CD4-positive, alpha-beta T cell treated with Interleukin-15 for 1 hour (primary cell): ENCODE measurements around the gene SPEN.
A peak's percentile ranks its signal among the peaks of the same experiment; 100 is the strongest.
"Not testable (repeated sequence)": the region's sequence is repeated elsewhere in the genome, so short reads cannot be mapped to it uniquely, and the experiment has no call there.

Experiments used
- DNase-seq: peaks from one replicate; pipeline ENCODE4 v3.0.0-alpha.2; 2020

Gene SPEN, protein sequence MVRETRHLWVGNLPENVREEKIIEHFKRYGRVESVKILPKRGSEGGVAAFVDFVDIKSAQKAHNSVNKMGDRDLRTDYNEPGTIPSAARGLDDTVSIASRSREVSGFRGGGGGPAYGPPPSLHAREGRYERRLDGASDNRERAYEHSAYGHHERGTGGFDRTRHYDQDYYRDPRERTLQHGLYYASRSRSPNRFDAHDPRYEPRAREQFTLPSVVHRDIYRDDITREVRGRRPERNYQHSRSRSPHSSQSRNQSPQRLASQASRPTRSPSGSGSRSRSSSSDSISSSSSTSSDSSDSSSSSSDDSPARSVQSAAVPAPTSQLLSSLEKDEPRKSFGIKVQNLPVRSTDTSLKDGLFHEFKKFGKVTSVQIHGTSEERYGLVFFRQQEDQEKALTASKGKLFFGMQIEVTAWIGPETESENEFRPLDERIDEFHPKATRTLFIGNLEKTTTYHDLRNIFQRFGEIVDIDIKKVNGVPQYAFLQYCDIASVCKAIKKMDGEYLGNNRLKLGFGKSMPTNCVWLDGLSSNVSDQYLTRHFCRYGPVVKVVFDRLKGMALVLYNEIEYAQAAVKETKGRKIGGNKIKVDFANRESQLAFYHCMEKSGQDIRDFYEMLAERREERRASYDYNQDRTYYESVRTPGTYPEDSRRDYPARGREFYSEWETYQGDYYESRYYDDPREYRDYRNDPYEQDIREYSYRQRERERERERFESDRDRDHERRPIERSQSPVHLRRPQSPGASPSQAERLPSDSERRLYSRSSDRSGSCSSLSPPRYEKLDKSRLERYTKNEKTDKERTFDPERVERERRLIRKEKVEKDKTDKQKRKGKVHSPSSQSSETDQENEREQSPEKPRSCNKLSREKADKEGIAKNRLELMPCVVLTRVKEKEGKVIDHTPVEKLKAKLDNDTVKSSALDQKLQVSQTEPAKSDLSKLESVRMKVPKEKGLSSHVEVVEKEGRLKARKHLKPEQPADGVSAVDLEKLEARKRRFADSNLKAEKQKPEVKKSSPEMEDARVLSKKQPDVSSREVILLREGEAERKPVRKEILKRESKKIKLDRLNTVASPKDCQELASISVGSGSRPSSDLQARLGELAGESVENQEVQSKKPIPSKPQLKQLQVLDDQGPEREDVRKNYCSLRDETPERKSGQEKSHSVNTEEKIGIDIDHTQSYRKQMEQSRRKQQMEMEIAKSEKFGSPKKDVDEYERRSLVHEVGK (N-terminal part only)

GRCh38 chr1:15847100-15847892 lies at the start of gene SPEN:
TSS of gene SPEN (plus strand) at chr1:15847707. CDS start at chr1:15848068, 361 bp downstream.
- peak; percentile 99 for DNase-seq

DNA sequence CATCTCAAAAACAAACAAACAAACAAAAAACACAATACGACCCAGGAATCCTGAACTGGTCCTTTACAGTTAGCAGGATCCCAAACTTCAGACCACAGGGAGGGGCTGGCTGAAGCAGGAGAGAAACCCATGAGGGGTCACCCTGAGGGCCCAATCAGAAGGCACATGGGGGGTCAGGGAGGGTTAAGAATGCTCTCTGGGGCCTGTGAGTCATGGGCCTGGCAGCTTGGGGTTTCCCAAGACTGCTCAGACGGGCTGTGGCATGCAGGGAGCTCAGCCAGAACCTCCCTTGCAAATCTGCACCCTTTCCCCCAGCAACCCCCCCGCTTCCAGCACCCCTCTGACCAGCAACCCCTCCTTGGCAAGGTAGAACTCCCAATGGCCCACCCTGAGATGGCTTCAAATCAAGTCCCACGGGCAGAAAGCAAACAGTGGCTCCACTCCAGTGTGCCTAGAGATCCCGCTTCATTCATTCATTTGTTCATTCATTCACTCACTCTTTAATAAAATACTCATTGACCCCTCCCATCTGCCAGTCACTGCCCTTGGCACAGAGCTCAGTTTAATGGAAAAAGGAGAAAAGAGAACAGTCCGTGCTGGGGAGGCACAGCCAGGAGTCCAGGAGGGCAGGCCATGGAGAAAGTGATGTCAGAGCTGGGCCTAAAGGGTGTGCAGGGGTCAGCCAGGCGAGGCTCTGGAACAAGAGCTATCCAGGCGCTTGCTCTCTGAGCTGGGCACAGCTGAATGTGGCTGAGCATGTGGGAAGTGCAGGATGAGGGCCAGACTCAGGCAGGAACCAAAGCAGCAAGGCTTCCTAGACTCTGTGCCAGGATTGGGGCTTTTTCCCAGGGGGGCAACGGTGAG lies 48.3 kb upstream of the SPEN start:
- DNase-seq, result no peak

GRCh38 chr1:15799928-15800835 lies 47.3 kb upstream of the SPEN start:
- no peak for DNase-seq

GRCh38 chr1:15802234-15802965 lies 45.1 kb upstream of the SPEN start:
- no peak for DNase-seq

DNA sequence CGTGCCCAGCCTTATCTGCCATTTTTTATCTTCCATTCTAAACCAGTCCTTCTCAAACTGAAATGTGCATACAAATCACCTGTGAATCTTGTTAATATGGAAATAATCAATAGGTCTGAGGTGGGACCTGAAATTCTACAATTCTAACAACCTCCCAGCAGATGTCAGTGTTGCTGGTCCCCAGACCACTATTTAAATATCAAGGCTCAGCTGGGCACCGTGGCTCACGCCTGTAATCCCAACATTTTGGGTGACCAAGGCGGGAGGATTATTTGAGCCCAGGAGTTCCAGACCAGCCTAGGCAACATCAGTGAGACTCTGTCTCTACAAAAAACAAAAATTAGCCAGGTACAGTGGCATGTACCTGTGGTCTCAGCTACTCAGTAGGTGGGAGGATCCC lies 44.1 kb upstream of the SPEN start:
- no peak for DNase-seq

DNA sequence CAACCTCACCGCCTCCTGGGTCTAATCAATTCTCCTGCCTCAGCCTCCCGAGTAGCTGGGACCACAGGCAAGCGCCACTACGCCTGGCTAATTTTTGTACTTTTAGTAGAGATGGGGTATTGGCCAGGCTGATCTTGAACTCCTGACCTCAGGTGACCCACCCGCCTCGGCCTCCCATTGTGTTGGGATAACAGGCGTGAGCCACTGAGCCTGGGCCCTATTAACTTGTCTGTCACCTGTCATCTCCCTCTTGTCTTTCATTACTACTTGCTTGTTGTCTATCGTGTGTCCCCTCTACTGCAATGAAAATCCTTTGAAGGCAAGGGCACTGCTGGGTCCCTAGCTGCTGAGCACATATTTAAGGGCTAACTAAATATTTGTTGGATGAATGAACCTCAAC lies 43.4 kb upstream of the SPEN start:
- DNase-seq, result no peak

DNA sequence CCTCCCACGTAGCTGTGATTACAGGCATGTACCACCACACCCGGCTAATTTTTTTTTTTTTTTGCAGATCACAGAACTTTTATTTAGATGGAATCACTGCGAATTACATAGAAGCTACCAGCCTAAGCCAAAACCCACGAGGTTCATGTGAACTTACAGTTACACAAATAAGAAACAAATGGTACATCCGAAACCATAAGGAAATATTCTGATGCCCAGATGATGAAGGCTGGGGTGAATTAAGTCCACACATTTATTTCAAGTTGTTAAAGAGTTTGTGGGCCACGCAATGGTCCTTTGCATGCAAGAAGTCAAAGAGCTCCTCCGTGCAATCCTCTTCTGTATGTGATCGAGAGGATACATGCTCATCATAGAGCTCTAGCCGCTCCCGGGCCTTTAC lies 40.4 kb upstream of the SPEN start:
- DNase-seq, result no peak

DNA sequence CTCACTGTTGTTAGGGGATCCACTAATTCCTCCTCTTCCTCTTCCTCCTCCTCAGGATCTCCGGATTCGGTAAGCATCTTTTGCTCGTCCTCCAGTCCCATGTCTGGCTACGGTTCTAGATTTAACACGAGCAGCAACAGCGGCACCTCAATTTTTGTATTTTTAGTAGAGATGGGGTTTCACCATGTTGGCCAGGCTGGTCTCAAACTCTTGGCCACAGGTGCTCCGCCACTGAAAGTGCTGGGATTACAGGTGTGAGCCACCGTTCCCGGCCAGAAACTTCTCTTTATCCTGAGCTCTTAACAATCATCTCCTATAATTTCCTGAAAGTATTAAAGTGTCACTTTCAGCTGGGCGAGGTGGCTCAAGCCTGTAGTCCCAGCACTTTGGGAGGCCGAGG lies 40.0 kb upstream of the SPEN start, which contains the start of gene UQCRHL:
Gene UQCRHL, minus strand, starts transcription at position 101 of the 400 bp plus-strand sequence. Its CDS starts 0 bp downstream, at position 101.
- not testable (repeated sequence) for DNase-seq

DNA sequence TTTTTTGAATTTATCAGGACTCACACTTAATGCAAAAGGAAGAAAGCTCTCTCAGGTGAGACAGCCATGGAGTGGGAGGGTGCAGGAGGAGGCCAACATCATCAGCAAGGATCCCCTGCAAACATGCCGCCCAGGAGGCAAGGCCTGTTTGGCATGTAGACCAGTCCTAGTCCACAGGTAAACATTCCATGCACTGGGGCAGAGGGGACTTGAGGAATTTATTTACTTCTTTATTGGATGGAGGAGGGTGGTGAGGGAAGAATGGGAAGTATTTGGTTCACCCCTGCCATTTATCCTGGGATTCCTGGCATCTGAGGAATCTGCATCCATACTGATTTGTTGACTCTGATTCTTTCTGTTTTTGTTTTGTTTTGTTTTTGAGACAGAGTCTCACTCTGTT lies 38.6 kb upstream of the SPEN start:
- no peak for DNase-seq

DNA sequence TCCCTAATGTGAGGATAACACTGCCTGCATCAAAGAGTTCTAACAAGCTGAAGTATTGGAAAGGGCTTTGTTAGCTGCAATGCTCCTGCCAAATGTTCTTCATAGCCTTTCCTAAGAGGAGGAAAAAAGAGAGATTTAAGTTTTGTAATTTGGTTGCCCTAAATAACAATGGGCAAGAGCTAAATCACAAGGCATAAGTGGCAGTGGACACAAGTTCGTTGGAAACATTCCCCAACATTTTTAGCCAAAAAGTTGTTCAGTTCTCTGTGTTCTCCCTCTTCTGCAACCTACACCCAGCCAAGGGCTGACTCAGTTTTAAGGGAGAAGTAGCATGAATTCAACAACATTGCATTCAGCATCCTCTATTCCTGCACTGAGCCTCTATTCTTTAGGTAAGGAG lies 37.4 kb upstream of the SPEN start:
- DNase-seq, result no peak

- no peak for DNase-seq
These were observed 30.8 kb upstream of the SPEN start for GRCh38 chr1:15816674-15817073.

GRCh38 chr1:15820478-15820877 lies 27.0 kb upstream of the SPEN start:
- no peak for DNase-seq

DNA sequence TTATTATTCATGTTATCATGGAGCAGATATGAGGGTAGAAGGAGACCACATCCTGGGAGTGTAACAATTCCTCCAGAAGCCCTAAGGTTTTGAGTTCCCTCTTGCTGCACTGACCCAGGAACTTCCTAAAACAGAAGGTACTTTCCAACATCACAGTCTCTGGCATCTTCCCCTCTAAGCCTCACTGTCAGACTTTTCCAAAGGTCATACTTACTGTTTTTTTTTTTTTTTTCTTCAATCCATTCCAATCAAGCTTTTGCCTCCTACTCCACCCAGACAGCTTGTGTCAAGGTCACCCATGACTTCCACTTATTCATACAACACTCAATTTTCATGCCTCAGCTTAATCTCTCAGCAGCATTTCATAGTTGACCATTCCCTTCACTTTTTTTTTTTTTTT lies 21.7 kb upstream of the SPEN start:
- DNase-seq, result no peak

DNA sequence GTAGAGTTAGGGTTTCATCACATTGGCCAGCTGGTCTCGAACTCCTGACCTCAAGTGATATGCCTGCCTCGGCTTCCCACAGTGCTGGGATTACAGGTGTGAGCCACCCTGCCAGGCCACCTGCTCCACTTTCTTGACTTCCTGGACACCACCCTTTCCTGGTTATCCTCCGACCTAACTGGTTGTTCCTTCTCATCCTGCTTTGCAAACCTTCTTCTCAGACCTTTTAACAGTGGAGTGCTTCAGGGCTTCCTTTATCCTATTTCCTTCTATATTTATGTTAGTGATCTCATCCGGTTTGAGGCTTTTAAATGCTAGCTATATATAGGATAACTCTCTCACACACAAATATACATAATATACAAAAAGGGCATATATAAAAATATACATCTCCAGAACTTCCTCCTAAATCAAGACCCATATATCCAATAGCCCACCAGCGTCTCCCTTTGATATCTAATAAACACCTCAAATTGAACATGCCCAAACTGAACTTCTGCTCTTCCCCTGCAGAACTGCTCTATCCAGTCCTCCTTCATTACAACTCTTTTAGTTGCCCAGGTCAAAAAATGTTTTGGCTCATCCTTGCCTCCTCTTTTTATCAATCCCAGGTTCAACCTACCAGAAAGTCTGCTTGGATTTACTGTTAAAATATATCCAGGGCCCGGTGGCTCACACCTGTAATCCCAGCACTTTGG lies 20.5 kb upstream of the SPEN start:
- no peak for DNase-seq

- DNase-seq, result not testable (repeated sequence)
These were observed 19.9 kb upstream of the SPEN start for GRCh38 chr1:15827567-15827966.

DNA sequence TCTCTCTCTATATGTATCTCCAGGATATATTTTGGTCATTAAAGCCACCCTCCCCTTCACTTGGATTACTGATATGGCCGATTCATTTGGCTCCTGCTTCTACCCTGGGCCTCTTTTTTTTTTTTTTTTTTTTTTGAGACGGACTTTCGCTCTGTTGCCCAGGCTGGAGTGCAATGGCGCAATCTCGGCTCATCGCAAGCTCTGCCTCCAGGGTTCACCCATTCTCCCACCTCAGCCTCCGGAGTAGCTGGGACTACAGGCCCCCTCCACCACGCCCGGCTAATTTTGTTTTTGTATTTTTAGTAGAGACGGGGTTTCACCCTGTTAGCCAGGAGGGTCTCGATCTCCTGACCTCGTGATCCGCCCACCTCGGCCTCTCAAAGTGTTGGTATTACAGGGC lies 18.6 kb upstream of the SPEN start:
- DNase-seq, result not testable (repeated sequence)

- DNase-seq, result no peak
These were observed 17.2 kb upstream of the SPEN start for GRCh38 chr1:15830258-15830657.

DNA sequence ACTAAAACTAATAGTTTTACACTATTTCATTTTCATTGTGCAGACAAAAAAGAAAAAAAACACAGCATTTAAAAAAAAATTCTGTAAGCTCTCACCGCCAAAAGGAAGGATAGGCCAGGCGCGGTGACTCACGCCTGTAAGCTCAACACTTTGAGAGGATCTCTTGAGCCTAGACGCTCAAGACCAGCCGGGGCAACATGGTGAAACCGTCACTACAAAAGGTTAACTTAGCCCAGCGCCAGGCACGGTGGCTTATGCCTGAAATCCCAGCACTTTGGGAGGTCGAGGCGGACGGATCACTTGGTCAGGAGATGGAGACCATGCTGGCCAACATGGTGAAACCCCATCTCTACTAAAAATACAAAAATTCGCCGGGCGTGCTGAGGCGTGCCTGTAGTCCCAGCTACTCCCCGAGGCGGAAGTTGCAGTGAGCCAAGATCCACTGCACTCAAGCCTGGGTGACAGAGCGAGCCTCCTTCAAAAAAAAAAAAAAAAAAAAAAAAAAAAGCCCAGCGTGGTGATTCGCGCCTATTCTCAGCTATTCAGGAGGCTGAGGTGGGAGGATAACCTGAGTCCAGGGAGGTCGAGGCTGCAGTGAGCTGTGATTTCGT lies 14.3 kb upstream of the SPEN start:
- peak; percentile 65 for DNase-seq
